ENCODE measurements around the gene PPP2R3B.

PPP2R3B gene

DNA sequence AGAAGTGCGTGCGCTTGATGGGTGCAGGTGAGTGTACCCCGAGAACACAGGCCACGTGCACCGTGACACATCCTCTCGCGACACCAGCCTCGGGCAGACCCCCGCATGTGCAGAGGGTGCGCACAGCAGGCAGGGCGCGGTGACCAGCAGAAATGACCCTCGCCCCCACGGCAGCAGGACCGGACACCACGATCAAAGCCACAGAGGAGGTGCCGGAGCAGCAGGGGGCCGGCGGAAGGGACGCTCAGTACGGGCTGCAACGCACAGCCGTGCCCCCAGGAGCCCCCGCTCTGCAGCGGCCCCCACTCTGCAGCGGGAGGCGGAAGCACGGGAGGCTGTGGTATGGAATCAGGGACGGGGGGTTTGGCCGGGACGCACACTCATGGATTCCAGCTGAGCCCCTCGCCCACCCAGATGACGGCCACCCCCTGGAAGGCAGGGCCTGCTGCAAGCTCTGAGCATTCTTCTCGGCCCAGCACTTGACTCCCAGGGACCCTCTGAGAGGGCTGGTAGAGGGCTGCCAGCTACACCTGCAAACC is 17.1 kb downstream of the PPP2R3B start:
- no peak for DNase-seq

DNA sequence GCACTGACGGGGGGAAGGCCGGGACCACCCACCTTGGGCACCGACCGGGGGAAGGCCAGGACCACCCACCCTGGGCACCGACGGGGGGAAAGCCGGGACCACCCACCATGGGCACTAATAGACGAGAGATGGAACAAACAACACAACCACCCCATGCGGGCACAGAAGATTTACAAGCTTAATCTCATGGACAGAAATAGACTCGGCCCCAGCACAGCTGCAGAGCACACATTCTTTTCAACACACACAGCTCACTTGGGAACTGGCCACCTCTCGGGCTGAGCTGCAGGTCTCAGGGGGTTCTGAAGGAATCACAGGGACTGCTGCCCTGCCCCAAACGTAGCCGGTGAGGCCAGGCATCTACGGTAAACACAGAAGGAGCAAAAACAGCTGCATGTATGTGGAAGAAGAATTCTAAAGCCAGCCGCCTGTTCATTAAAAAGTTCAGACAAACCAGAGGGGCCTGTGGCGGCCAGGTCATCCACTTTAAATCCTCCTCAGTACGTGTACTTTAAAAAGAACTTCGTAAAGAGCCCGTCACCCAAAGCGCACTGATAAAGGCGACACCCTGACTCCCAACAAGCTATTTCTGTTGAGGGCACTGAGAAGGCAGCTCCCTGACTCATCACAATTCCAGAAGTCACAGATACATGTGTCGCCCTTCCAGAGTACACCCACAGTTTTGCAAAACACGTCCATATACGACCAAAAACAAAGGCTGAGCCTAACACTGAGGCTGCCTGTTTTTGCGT is 17.7 kb downstream of the PPP2R3B start:
- no peak for DNase-seq

DNA sequence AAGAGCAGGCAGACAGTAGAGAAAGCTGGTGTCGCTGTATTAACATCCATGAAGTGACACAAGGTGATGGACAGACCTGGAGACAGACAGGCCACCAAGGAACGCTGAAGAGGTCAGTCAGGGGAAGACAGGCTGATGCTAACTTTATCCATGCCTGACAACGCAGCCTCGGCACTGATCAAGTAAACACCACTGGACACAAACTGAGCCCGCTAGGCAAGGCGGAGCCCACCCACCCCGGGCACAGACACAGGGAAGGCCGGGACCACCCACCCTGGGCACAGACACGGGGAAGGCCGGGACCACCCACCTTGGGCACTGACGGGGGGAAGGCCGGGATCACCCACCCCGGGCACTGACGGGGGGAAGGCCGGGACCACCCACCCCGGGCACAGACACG is 18.8 kb downstream of the PPP2R3B start:
- DNase-seq = no peak

DNA sequence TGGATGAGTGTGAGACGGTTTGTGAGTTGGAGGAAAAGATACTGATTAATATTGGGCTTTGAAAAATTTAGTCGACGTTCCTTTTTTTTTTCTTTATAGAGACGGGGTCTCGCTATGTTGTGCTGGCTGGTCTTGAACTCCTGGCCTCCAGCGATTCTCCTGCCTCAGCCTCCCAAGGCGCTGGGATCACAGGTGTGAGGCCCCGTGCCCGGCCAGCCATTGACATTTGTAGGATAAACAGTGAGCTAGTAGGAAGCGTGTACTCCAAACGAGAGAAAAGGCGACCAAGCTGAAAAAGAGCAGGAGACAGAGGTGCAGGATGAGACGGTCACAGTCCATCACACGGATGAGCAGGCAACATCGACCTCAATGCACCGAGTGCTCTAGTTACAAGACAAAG is 19.4 kb downstream of the PPP2R3B start:
- DNase-seq = no peak

DNA sequence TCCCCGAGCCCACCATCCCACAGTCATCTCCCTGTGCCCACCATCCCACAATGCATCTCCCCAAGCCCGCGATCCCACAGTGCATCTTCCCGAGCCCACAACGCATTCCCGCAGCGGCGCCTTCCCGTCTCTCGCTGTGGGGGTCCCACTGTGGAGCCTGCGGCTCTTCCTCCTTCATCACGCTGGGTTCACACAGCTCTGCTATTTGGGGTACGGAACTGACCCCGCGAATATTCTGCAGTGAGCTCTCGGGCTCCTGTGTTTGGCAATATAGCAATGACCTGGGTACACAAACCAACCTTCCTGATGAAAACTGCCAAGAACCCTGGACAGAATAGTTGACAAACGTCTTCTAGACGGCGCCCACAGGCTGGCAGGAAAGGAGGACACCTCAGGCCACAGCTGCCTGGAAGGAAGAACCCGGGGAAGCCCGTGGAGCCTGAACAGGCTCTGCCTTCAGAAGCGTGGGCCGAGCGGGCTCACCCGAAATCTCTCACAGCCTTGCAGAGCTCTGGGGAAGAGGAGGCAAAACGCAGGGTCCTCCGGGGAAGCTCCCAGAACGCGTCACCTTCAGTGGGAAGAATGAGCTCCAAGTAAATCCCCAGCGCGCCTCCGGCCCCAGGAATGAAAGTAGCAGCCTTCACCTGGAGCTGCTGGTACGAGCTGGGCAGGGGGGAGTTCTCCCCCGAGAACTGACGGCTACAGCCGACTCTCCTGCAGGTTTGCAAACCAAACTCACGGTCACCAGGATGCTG is 22.9 kb downstream of the PPP2R3B start:
- no peak for DNase-seq

DNA sequence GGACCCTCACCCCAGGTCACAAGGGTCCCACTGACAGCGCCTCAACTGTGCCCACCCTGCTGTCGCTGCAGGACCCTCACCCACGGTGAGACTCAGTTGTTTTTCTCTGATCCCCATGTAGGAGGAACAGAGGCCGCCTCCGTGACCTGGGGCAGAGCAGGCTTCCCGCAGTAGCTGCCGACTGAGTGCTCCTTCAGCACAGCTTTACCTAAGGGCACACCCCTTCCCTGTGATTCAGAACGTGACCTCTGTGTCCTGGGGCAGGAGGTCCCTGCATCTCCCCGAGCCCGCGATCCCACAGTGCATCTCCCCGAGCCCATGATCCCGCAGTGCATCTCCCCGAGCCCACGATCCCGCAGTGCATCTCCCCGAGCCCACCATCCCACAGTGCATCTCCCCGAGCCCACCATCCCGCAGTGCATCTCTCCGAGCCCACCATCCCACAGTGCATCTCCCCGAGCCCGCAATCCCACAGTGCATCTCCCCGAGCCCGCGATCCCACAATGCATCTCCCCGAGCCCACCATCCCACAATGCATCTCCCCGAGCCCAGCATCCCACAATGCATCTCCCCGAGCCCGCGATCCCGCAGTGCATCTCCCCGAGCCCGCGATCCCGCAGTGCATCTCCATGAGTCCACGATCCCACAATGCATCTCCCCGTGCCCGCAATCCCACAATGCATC is 23.6 kb downstream of the PPP2R3B start:
- DNase-seq = no peak

DNA sequence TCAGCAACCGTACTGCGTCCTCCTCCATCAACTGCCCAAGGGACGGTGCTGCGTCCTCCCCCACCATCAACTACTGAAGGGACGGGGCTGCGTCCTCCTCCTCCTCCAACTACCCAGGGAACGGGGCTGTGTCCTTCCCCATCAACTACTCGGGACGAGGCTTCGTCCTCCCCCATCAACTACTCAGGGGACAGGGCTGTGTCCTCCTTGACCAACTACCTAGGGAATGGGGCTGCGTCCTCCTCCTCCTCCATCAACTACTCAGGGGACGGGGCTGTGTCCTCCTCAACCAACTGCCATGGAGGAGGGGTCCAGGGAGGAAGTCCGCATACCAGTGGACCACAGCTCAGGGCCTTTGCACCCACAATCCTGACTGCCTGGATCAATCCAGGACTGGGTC is 24.4 kb downstream of the PPP2R3B start:
- no peak for DNase-seq

DNA sequence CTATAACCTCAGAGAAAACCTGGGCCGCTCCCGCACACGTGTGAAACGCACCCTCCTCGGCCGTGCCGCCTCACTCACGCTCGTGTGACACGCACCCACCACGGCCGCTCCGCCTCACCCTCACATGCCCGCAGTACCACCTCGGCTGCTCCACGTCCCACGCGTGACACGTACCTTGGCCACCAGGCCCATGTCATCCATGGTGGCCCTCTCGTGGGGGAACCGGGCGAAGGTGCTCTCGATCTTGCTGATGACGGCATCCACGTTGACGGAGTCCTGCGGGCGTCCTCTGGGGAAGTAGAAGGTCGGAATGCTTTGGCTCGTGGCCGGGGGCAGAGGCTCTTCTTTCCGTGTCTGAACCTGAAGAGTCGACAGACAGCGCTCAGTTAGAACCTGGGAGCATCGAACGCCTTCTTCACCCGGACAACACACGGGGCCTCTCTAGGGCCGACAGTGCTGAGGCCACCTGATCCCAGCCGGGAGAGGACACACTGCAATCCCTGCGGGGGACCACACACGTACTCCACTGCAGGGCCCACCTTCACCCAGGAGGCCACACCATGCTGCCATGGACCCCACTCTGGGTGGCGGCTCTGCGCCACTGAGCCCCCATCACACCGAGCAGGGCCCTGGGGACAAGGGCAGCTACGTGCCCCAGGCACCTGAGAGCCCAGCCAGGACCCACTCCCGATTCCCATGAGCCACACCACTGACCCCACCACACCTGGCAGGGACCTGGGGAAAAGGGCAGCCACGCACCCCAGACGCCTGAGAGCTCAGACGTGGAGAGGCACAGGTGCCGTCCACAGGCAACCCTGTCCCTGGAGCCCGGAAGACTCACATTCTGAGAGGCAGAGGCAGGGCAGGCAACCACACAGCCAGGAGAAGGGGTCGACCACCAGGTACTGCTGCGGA is 25.2 kb downstream of the PPP2R3B start:
- DNase-seq = no peak

DNA sequence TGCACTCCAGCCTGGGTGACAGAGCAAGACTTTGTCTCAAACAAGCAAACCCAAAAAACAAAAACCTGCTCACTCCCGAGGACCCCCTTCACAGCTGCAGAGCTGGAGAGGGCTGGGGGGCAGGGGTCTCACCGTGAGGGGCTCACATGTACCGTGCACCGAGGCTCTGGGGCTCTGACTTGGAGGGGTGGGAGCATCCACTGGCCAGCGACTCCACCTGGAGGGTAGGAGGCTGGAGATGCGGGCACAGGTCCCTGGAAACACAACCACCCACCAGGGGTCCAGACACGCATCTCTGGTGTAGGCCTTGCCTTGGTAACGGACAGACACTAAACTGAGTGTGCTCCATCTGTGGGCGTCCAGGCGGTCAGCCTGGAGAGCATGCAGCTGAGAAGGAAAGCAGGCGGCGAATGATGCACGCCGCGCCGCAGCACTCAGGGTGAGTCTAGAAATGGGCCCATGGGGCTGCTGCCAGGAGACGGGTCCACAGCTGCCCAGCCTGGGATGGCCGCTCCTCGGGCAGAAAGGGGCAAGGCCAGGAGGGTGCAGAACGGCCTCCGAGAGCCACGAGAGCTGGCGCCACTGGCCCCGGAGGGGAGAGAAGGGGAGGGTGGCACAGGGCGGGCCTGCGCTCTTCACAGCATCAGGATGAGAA is 26.1 kb downstream of the PPP2R3B start:
- no peak for DNase-seq

DNA sequence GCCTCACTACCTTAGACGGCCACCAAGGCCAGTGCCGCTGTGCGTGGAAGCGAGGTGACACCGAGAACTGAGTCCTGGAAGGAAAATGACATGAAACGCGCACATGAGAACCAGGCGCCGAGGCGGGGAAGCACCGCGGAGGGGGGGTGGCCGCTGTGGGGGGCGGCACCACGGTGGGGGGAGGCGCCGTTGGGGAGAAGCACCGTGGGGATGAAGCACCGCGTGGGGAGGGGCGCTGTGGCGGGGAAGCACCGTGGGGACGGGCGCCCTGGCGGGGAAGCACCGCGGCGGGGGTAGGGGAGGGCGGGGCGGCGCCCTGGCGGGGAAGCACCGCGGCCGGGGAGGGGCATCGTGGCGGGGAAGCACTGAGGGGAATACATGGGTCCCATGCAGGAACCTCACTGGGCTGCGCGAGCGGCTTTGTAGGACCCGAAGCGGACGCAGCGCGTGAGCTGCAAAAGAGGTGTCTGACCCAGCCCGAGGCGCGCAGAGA is 28.0 kb downstream of the PPP2R3B start:
- DNase-seq = no peak

DNA sequence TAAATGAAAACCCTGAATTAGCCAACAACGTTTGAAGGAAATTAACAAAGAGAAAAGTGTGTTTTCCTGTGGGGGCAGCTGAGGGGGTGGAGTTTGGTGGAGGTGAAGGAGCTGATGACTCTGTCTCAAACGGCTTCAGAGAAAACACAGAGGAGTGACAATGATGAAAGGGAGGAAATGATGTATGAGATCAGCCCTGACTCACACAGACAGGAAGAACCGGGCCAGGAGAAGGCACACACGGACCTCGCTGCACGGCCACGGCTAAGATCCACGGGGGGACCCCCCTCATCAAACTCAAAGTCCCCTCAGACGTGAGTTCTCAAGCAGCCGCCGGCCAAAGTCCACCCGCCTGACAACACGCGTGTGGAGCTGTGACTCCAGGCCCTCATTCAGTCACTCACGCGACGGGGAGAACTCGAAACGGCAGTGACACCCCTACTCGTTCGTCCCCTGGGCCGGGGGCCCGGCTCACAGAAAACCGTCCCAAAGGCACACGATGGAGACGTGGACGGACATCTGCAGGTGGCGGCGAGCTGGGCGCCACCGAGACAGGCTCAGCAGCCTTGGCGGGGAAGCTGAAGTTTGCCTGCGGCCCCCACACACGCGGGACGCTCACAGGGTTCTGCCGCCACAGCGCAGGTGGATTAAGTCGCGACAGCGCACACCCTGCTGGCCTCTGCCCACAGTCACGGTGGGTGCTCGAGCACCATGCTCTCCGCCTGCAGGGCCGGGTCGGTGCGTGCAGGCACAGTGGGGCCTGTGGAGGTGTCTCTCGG is 28.8 kb downstream of the PPP2R3B start:
- DNase-seq = peak; percentile 54 to 69

DNA sequence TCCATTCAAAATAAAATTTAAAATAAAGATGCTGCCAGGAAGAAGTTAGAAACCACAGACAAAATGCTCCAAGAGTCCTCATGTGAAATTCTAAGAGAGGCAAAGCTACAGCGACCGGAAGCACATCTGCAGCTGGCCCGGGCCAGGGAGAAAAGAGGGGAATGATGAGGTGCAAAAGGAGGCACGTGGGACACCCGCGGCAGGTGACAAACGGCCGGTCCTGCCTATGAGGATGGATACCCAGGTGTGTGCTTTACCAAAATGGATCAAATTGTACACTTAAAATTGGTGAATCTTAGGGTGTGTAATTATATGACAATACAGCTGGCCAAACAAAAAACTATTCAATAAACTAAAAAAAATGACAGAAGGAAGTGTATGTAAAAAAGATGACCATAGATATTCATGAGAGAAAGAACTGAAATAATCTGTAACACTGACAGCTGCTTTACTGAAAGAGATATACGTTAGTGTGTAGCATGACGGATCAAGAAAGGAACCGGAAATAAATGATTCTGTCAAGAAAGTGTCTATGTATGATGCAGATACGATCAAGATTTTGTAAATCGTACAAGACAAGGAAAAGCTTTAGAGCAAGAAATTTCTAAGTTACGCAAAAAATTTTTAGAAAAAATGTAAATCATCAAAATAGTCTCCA is 29.5 kb downstream of the PPP2R3B start:
- DNase-seq = no peak

DNA sequence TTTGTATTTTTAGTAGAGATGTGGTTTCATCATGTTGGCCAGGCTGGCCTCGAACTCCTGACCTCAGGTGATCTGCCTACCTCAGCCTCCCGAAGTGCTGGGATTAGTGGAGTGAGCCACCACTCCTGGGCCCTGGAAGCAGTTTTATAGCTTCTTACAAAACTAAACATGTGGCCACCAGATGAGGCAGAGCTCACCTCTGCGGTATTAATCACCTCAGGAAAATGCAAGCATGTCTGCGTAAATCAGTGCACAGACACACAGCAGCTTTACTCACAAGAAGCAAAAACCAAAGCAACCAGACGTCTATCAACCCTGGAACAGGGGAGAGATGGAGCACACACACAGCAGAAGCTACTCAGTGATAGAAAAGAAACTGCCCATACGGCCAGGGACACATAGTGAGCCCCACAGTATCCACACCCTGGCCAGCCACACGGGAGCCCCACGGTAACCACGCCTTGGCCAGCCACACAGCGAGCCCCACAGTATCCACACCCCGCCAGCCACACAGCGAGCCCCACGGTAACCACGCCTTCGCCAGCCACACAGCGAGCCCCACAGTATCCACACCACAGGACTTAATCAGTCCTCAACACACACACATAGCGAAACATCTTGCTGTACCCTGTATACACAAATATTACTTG is 30.2 kb downstream of the PPP2R3B start:
- DNase-seq = no peak

DNA sequence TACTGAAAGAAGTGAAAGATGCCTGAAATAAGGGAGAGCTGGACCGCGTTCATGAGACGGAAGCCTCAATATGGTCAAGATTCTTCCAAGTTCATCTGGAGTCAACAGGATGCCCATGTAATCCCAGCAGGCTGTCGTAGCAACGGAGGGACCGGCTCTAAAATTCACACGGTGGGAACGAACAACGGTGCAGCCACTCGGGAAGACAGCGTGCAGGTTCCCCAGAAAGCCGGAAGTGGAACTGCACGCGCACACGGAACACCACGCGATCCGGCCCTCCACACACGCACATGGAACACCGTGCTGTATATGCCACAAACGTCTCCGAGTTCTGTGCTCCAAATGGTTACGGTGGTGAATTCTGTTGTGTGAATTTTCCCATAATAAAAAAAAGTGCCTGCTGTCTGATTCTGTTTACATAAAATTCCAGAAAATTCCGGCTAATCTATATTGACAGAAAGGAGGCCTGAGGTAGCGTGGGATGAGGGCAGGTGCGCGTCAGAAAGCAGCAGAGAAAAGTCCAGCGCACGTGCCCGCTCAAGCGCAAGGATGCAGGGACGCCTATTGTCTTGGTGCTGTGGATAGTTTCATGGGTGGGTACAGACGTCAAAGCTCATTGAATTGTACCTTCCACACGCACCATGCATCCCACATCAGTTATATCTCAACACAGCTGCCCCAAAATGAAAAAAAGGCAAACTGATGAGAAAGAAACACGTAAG is 31.2 kb downstream of the PPP2R3B start:
- DNase-seq = no peak

DNA sequence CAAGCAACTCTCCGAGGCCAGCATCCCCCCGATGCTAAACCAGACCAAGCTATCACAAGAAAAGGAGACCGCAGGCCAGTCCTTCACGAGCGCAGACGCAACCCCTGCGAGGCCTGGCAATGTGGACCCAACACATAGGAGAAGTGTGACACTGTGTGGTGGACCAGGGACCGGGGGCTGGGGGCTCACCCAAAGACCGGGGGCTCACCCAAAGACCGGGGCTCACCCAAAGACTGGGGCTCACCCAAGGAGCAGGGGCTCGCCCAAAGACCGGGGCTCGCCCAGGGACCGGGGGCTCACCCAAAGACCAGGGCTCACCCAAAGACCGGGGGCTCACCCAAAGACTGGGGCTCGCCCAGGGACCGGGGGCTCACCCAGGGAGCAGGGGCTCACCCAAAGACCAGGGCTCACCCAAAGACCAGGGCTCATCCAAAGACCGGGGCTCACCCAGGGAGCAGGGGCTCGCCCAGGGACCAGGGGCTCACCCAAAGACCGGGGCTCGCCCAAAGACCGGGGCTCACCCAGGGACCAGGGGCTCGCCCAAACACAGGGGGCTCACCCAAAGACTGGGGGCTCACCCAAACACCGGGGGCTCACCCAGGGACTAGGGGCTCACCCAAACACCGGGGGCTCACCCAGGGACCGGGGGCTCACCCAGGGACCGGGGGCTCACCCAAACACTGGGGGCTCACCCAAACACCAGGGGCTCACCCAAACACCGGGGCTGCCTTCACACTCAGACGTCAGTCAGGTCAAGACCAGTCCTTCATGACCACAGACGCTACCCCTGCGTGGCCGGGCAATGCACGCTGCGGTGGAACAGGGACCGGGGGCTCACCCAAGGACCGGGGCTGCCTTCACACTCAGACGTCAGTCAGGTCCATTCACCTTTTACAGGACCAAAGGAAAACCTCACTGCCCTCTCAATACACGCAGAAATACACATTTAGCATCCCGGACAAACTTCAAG is 32.9 kb downstream of the PPP2R3B start:
- no peak for DNase-seq

DNA sequence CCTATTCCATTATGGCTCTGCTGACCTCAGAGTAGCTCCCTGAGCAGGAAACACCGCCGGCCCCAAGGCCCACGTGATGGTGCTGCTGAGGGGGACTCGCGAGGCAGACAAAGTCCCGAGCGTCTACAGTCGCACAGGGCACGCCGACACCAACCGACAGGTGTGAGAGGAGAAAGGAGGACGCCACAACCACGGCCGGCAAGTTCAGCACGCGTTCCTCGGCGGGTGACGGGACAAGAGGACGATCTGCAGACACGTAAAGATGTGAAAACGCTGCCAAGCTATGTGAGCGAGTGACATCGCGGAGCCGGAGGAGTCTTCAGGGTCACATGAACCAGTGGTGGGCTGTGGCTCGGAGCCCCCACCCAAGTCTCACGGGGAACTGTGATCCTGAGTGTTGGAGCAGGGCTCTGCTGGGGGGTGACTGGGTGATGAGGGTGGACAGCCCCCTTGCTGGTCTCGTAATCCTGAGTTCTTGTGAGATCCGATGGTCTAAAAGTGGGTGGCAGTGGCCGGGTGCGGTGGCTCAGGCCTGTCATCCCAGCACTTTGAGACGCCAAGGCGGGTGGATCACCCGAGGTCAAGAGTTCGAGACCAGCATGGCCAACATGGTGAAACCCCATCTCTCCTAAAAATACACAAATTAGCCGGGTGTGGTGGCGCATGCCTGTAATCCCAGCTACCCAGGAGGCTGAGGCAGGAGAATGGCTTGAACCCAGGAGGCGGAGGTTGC is 34.0 kb downstream of the PPP2R3B start:
- no peak for DNase-seq

DNA sequence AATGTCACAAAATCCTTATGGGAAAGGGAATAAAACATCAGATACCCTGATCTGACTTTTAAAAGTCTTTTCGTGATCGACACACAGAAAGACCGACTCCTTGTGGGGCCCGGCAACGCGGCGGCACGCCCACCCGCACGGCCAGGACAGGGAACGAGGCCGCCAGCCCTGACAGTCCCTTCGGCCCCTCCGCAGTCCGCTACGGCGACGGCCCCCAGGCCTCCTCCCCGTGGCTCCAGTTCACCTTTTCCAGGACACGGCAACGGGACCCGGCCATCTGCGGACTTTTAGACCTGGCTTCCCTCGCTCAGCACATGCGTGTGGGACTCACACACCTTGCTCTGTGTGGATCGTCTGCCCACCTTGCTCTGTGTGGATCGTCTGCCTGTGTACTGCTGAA is 34.5 kb downstream of the PPP2R3B start:
- DNase-seq = no peak

Measured in CD4-positive, alpha-beta T cell treated with Interleukin-4 for 1 hour (primary cell).